Measurements from ENCODE around the gene LIFR.

- TF ChIP-seq MAX (IDR thresholded peaks at IDR 0.05) (no peak), CTCF (IDR thresholded peaks at IDR 0.05 in 2 of 3, conservative IDR thresholded peaks at IDR 0.05 in 1 of 3; ENCODE audit: borderline replicate concordance in 1 of 3, insufficient read depth in 1 of 3, low read depth in 2 of 3, low read length in 2 of 3) (no peak), SP1 (IDR thresholded peaks at IDR 0.05; ENCODE audit: low read depth) (no peak), ATF3 (IDR thresholded peaks at IDR 0.05) (no peak), EZH2 (IDR thresholded peaks at IDR 0.05) (no peak), ZBTB33 (IDR thresholded peaks at IDR 0.05; ENCODE audit: extremely low read depth, insufficient replicate concordance, low read length) (no peak), CEBPB (IDR thresholded peaks at IDR 0.05; ENCODE audit: low read depth) (no peak), JUND (IDR thresholded peaks at IDR 0.05) (no peak)
Measured at GRCh38 chr5:38555354-38556087, 925 bp downstream of the LIFR start.

Measured in HCT116 (cell line).